Fibroblast of lung (primary cell): ENCODE data around the gene AFF4. TPM values are rescaled to one million over a fixed set of nuclear protein-coding genes. Genes with fewer than 3 reads are reported as not detected.

Experiments used
- DNase-seq, 2 donors: peaks; one replicate each; pipeline versions ENCODE4 v3.0.0 to v3.0.0-alpha.2; 2010; ENCODE audit warnings: low read depth in 2 of 2
- H2AFZ ChIP-seq: 2 replicates; pipeline ENCODE4 v1.5.1; 2012; ENCODE audit warnings: low read length, control low read depth, inconsistent platforms
- H3K27ac ChIP-seq: 2 replicates; pipeline ENCODE4 v1.5.1; 2011; ENCODE audit warnings: low read length, control low read depth; ENCODE audit not compliant: insufficient read depth
- H3K27me3 ChIP-seq: 2 replicates; pipeline ENCODE4 v1.5.1; 2011; ENCODE audit warnings: mild to moderate bottlenecking, low read length; ENCODE audit not compliant: control insufficient read depth, insufficient read depth
- H3K36me3 ChIP-seq: 2 replicates; pipeline ENCODE4 v1.5.1; 2011; ENCODE audit warnings: low read length; ENCODE audit not compliant: control insufficient read depth, insufficient read depth
- H3K4me1 ChIP-seq: 2 replicates; pipeline ENCODE4 v1.5.1; 2011; ENCODE audit warnings: low read length; ENCODE audit not compliant: control insufficient read depth, insufficient read depth; ENCODE audit errors: extremely low read depth
- H3K4me2 ChIP-seq: 2 replicates; pipeline ENCODE4 v1.5.1; 2011; ENCODE audit warnings: low read length, control low read depth; ENCODE audit not compliant: insufficient read depth; ENCODE audit errors: extremely low read depth
- H3K4me3 ChIP-seq, 4 experiments: fragments of 200-600 bp in 1 of 4; sonication (generic) in 1 of 4; replicated peaks in 1 of 4; 2 replicates each; pipeline ENCODE4 v1.5.1; 2011 to 2016; ENCODE audit warnings: low read length in 4 of 4, low read depth in 3 of 4, mild to moderate bottlenecking in 3 of 4, control low read depth in 2 of 4, inconsistent platforms in 1 of 4, mixed read lengths in 1 of 4; ENCODE audit not compliant: insufficient read depth in 1 of 4; ENCODE audit errors: control extremely low read depth in 1 of 4
- H3K79me2 ChIP-seq: 2 replicates; pipeline ENCODE4 v1.5.1; 2012; ENCODE audit warnings: mild to moderate bottlenecking, low read length, inconsistent platforms; ENCODE audit not compliant: control insufficient read depth, insufficient read depth
- H3K9ac ChIP-seq: 2 replicates; pipeline ENCODE4 v1.5.1; 2011; ENCODE audit warnings: mild to moderate bottlenecking, low read length, control low read depth; ENCODE audit not compliant: insufficient read depth
- H3K9me3 ChIP-seq: 2 replicates; pipeline ENCODE4 v1.5.1; 2012; ENCODE audit warnings: low read depth, low read length; ENCODE audit not compliant: control insufficient read depth, insufficient read depth
- H4K20me1 ChIP-seq: 2 replicates; pipeline ENCODE4 v1.5.1; 2011; ENCODE audit warnings: low read length; ENCODE audit not compliant: control insufficient read depth, insufficient read depth; ENCODE audit errors: extremely low read depth
- EZH2 ChIP-seq: IDR thresholded peaks from 2 replicates; pipeline ENCODE4 v1.5.1; 2012; ENCODE audit warnings: low read length, control low read depth, mild to moderate bottlenecking; ENCODE audit errors: missing control alignments
- polyA plus RNA-seq, 2 donors: library from polyadenylated mRNA; depleted of rRNA in 1 of 2; stranded (reverse) in 1 of 2; unstranded in 1 of 2; fragments of >200 nt; gene quantifications; 2 replicates each; pipeline ENCODE4 v1.2.1, GENCODE V29; 2011 to 2012; ENCODE audit warnings: missing spikeins in 1 of 2
- total RNA-seq: library from RNA; depleted of rRNA; stranded (reverse); fragments of >200 nt; gene quantifications from 2 replicates; pipeline ENCODE4 v1.2.1, GENCODE V29; 2014
- TF ChIP-seq, protein P1 (sequence below), 2 donors: IDR thresholded peaks in 1 of 2; conservative IDR thresholded peaks in 1 of 2; 1 replicate in 1 of 2; 2 replicates in 1 of 2; pipeline ENCODE4 v1.5.1; 2011 to 2012; ENCODE audit warnings: low read length in 2 of 2, control low read depth in 1 of 2, inconsistent platforms in 1 of 2, low read depth in 1 of 2, mild to moderate bottlenecking in 1 of 2

The AFF4 gene
- total and polyA plus RNA-seq, 2 donors (not counting 1 experiment from before 2014, with no cell fraction given), result 54.2 to 73.6 TPM

DNA sequence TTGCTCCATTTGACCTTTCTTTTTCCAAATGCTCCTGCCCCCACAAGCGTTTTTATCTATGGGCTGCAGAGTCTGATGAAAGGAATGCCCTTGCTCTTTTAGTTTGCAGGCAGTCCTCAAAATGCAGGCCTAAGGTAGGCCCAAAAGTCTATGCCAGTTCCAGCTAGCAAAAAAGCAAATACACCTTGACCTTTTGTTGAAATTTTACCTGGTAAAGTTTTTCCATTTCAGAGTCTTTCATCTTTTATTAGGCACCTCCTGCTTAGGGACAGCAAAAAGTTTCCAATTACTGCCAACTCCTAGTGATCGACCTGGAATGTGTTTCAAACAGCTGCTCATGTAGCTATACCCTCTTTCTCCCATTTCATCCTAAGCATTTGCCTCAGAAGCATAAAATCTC is 92.6 kb downstream of the AFF4 start:
- DNase-seq, result no peak
- H3K36me3 ChIP-seq, result peaks cover 9% of the 10 kb centered on the region
- H3K9ac ChIP-seq, result no peak overlapping the region
- TF ChIP-seq EZH2, result no peak
- TF ChIP-seq, protein P1, sequence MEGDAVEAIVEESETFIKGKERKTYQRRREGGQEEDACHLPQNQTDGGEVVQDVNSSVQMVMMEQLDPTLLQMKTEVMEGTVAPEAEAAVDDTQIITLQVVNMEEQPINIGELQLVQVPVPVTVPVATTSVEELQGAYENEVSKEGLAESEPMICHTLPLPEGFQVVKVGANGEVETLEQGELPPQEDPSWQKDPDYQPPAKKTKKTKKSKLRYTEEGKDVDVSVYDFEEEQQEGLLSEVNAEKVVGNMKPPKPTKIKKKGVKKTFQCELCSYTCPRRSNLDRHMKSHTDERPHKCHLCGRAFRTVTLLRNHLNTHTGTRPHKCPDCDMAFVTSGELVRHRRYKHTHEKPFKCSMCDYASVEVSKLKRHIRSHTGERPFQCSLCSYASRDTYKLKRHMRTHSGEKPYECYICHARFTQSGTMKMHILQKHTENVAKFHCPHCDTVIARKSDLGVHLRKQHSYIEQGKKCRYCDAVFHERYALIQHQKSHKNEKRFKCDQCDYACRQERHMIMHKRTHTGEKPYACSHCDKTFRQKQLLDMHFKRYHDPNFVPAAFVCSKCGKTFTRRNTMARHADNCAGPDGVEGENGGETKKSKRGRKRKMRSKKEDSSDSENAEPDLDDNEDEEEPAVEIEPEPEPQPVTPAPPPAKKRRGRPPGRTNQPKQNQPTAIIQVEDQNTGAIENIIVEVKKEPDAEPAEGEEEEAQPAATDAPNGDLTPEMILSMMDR (conservative IDR thresholded peaks at IDR 0.05 in 1 of 2, IDR thresholded peaks at IDR 0.05 in 1 of 2; ENCODE audit: low read depth in 1 of 2, low read length in 2 of 2), result no peak
- peaks cover 3% of the 10 kb centered on the region for H3K4me1 ChIP-seq
- no peaks in the 10 kb centered on the region for H3K27me3 ChIP-seq
- no peak overlapping the region for H3K4me2 ChIP-seq
- no peak overlapping the region for H3K4me3 ChIP-seq
- H3K27ac ChIP-seq, result no peak overlapping the region
- no peaks in the 10 kb centered on the region for H3K9me3 ChIP-seq
- H2AFZ ChIP-seq, result no peak overlapping the region
- H3K79me2 ChIP-seq, result peaks cover 14% of the 10 kb centered on the region
- no peaks in the 10 kb centered on the region for H4K20me1 ChIP-seq

DNA sequence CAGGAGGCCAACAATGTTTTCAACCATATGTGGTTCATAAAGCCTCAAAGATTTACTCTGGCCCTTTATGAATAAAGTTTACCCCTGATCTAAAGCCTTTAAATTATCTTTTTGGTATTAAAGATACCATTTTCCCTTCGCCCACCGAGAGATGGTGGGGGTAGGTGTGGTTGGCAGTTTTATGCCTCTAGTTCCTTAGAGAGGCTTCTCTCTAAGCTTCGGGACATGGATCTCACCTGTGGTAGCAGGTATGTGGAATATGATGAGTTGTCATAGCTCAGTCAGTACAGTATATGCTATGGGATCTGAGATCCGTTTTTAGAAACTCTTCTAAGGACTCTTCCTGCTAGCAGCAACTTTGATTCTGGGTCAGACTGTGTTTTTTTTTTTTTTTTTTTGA is 94.7 kb downstream of the AFF4 start:
- no peak overlapping the region for H2AFZ ChIP-seq
- DNase-seq, result no peak
- H3K27ac ChIP-seq, result no peak overlapping the region
- no peaks in the 10 kb centered on the region for H3K9me3 ChIP-seq
- H3K27me3 ChIP-seq, result no peaks in the 10 kb centered on the region
- no peaks in the 10 kb centered on the region for H4K20me1 ChIP-seq
- peaks cover 3% of the 10 kb centered on the region for H3K4me1 ChIP-seq
- no peak overlapping the region for H3K9ac ChIP-seq
- peaks cover 4% of the 10 kb centered on the region for H3K36me3 ChIP-seq
- TF ChIP-seq, protein P1 (conservative IDR thresholded peaks at IDR 0.05 in 1 of 2, IDR thresholded peaks at IDR 0.05 in 1 of 2; ENCODE audit: low read depth in 1 of 2, low read length in 2 of 2), result no peak
- TF ChIP-seq EZH2, result no peak
- H3K79me2 ChIP-seq, result peaks cover 14% of the 10 kb centered on the region
- H3K4me3 ChIP-seq, result no peak overlapping the region
- H3K4me2 ChIP-seq, result no peak overlapping the region

DNA sequence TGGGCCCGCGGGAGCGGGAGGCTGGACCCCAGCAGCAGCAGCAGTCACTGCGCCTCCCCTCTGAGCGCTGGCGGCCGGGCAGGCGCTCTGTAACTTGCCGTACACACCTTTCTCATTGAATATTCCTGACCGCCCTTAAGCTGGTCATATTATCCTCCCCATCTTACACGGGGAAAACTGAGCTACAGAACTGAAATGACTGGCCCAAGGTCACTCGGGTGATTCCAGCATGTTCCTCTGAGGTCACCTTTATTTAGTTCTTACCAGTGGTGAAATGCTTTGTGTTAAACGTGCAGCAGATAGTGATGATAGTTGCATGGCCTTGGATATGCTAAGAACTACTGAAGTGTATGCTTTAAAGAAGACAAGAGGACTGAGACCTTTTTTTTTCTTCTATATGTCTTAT is 96.4 kb downstream of the AFF4 start:
- Histone ChIP-seq H3K27me3 (no peaks in the 10 kb centered on the region), H3K79me2 (peaks cover 14% of the 10 kb centered on the region), H3K9me3 (no peaks in the 10 kb centered on the region), H3K36me3 (peaks cover 2% of the 10 kb centered on the region), H4K20me1 (no peaks in the 10 kb centered on the region), H3K4me2 (peak overlapping the region; percentile 89), H3K9ac (peak overlapping the region; percentile 97), H3K4me3 (peak overlapping the region; percentile 91 to 99 (median 94)), H3K4me1 (peaks cover 3% of the 10 kb centered on the region), H2AFZ (peak overlapping the region; percentile 71), H3K27ac (peak overlapping the region; percentile 99)
- DNase-seq, result no peak
- no peak for TF ChIP-seq EZH2
- TF ChIP-seq, protein P1 (conservative IDR thresholded peaks at IDR 0.05 in 1 of 2, IDR thresholded peaks at IDR 0.05 in 1 of 2; ENCODE audit: low read depth in 1 of 2, low read length in 2 of 2), result no peak
